ENCODE data around the gene METTL17.
"Not testable (repeated sequence)": the region's sequence is repeated elsewhere in the genome, so short reads cannot be mapped to it uniquely, and the experiment has no call there.

Gene METTL17, protein sequence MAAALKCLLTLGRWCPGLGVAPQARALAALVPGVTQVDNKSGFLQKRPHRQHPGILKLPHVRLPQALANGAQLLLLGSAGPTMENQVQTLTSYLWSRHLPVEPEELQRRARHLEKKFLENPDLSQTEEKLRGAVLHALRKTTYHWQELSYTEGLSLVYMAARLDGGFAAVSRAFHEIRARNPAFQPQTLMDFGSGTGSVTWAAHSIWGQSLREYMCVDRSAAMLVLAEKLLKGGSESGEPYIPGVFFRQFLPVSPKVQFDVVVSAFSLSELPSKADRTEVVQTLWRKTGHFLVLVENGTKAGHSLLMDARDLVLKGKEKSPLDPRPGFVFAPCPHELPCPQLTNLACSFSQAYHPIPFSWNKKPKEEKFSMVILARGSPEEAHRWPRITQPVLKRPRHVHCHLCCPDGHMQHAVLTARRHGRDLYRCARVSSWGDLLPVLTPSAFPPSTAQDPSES

DNA sequence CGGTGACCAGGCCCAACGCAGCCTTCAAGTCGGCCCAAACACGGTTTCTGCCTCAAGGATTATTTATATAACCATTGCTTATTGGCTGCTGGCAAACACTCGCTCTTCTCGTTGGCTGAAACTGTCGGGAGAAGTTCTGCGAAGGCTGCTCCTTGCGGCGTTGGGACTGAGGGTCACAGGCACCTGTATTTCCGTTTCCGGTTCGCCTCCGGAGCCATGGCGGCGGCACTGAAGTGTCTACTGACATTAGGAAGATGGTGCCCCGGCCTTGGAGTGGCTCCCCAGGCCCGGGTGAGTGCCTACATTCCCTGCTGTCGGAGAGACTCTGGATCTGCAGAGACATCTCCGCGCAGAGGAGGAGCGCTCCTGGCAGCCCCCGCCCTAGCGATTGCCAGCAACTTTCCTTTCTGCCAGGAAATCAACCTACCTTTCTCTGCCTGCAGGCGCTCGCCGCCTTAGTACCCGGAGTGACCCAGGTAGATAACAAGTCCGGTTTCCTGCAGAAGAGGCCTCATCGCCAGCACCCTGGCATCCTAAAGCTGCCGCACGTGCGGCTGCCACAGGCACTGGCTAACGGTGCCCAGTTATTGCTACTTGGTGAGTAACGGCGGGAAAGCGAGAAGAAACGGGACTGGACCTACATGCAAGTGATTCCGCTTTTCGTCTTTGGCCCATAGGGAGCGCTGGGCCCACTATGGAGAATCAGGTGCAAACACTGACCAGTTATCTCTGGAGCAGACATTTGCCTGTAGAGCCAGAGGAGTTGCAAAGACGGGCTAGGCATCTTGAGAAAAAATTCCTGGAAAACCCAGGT is at the start of gene METTL17:
METTL17 (plus strand) TSS at position 194 of the 814 bp plus-strand sequence; CDS start at position 217, 23 bp downstream.
- DNase-seq (ENCODE audit: low read depth) = peak; percentile 94

DNA sequence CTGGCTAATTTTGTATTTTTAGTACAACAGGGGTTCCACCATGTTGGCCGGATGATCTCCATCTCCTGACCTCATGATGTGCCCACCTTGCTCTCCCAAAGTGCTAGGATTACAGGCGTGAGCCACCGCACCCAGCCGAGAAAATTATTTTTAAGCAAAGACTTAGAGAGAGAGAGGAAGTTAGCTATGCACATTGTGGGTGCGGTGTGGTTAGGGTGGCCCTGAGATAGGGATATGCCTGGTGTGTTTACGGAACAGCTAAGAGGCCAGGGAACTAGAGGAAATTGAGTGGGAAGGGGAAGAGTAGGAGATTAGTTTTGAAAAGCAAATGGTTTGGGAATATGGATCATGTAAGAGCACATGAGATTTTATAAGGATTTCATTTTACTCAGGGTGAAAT is 44.6 kb upstream of the METTL17 start:
- DNase-seq (ENCODE audit: low read depth) = not testable (repeated sequence)

DNA sequence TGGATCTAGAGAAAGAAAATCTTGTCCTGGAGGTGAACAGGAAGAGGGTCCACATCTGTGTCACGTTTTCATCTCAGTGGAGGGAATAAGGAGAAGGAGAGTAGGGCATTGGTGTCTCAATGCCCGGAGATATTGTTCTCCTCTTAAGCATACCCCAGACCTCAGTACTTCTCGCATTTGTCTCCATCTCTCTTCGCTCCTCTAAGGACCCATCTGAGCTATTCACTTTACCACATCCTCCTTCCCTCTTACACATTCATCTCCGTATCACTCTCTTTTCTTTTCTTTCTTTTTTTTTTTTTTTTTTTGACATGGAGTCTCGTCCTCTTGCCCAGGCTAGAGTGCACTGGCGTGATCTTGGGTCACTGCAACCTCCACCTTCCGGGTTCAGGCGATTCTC is 43.1 kb upstream of the METTL17 start:
- not testable (repeated sequence) for DNase-seq (ENCODE audit: low read depth)

DNA sequence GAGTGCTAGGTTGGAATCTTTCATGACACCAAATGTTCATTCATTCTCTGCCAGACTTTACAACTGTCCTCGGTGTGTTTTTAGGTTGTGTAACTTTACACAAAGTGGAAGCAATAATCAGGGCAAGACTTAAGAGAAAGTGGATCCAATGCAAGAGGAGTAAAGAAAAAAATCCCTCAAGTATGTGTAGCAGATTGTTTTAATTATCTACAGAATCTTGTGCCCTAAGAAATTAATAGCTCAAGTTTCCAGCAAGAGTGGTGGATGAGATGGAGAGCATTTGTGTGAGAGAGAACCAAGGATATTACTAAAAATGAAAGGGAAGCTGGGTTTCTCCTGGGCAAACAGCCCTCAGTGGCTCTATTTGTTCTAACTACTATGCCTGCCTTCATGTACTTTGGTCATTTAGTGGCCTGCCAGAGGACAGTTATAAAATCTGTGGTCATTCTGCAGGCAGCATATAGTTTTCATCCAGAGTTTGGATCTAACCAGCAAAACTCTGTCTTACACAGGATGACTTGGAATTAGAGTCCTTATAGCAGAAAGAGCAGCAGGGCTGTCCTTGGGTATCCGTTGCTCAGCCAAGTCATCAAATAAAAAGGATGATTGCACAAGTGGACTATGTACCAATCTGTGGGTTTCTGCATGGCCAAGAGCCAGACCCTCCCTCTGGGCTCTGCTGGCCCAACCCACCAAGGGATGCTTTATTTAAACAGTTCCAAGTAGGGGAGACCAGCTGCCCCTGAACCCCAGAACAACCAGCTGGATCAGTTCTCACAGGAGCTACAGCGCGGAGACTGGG is 34.8 kb upstream of the METTL17 start, which contains the start of gene RNASE2:
RNASE2 (plus strand) TSS at position 752 of the 802 bp plus-strand sequence. CDS start 285 bp downstream, outside the sequence.
- DNase-seq (ENCODE audit: low read depth) = not testable (repeated sequence)

DNA sequence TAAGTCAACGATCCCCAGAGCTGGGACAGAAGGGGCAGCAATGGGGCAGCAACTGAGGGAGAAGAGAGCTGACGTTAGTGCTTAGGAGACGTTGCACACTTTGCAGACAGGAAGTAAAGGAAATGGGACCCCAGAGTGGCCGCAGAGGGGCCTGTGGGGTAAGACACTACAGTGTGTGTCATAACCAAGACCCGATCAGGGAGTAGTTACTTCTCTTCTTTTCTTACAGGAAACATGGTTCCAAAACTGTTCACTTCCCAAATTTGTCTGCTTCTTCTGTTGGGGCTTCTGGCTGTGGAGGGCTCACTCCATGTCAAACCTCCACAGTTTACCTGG is 34.3 kb upstream of the METTL17 start:
- DNase-seq (ENCODE audit: low read depth) = not testable (repeated sequence)

DNA sequence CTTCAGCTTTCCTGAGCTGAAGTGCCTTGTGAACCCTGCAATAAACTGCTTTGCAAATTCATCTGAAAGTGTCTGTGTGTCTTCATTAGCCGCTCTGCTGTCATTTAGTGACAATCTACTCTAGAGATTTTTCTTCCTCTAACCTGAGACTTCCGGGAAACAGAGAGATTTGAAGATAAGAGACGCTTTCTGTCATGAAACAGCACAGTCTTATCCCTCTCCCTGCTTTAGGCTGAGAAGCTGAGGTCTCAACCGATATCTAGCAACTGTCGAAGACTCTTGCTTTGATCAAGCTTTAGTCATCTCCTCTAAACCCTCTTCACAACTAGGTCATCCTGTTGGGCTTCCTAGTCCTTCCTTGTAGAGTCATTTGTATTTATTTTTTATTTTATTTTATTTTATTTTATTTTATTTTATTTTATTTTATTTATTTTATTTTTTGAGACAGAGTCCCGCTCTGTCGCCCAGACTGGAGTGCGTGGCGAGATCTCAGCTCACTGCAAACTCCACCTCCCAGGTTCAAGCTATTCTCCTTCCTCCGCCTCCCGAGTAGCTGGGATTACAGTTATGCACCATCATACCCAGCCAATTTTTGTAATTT is 33.3 kb upstream of the METTL17 start:
- DNase-seq (ENCODE audit: low read depth) = no peak

DNA sequence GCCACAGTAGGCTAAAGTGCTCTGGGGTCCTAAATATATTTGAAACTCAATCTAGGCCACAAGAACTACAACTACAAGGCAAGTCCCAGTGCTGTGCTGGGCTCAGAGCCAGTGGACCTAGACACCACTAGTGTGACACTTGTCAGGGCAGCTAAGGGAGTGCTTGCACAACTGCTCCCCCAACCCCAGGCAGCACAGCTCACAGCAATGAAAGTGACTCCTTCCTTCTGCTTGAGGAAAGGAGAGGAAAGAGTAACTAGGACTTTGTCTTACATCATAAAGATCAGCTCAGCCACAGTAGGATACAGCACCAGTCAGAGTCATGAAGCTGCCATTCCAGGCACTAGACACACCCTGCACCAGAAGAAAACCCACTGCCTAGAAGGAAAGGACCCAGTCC is 30.8 kb upstream of the METTL17 start:
- not testable (repeated sequence) for DNase-seq (ENCODE audit: low read depth)

DNA sequence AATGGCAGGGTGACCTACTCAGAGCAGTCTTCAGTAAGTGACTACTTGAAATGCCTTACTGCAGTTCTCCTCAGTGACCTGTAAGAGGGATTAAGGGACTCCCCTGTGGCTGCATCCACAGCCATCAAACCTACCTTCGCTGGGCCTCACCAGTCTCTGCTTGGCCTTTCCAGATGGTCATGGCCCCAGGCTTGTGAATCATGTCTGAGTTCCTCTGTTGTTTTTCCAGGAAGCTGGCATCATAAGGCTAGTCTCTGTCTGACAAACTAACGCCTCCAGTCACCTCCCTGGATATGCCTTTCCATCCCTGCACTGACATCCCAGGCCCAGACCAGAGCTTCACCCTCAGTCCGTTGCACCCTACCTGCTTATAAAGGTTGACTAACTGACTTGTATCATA is 20.4 kb upstream of the METTL17 start:
- no peak for DNase-seq (ENCODE audit: low read depth)

DNA sequence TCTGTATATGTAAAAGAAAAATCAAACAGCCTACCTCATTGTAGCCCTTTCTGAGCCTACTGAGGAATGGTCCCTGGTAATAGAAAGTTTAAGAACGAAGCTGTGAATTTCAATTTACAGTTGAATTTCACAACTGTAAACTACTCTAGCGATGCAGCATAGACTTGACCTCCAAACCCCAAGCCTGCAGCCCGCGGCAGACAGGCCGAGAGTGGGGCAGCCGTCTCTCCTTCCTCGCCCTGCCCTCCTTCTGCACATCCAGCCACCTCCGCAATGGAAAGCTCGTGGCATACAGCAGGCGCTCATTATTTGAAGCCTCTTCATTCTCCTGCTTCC is 19.2 kb upstream of the METTL17 start:
- DNase-seq (ENCODE audit: low read depth) = no peak

DNA sequence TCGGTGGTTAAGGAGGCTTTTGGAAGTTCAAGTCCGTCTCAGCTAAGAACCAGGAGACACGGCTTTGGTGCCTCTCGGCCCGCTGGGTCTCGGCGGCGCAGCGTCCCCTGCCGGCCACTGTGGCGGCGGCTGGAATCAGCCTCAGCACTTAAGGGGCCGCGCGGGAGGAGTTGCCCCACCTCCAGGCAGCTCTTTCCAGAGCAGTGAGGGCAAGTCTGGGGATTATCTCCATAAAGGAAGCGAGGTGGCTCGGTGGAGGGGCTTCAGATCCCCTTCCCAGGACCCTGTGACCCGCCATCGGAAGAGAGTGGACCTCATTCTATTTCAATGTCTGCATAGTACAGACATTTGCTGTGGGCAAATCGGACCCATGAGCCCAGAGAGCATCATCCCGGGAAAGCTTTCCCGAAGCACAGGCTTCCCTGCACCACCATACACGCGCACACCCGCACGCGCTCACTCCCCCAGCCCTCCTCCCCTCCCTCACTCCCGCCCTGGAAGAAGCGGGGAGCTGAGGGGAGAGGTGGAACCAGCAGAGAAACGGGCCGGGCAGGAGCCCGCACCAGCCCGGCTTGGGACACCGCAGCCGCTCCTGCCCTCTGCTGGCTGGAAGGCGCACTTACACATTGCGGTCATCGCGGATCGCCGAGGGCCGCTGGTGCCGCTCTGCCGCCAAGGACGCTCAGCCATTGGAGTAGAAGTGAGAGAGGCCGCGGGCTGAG is 18.6 kb upstream of the METTL17 start:
- DNase-seq (ENCODE audit: low read depth) = peak; percentile 68

DNA sequence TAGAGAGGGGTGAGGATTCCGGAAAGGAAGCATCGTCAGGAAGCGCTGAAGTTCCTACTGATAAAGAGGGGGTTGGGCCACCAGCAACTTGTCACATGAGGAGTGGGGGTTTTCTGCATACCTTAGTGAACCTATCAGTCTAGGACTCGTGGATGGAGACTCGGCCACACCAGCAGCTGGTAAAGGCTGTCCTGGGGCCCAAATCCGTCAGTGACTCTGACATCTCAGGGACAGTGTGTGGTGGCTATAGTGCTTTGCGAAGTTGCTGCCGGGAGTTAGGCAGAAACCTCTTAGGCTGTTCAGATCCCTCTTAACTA is 18.1 kb upstream of the METTL17 start:
- no peak for DNase-seq (ENCODE audit: low read depth)

DNA sequence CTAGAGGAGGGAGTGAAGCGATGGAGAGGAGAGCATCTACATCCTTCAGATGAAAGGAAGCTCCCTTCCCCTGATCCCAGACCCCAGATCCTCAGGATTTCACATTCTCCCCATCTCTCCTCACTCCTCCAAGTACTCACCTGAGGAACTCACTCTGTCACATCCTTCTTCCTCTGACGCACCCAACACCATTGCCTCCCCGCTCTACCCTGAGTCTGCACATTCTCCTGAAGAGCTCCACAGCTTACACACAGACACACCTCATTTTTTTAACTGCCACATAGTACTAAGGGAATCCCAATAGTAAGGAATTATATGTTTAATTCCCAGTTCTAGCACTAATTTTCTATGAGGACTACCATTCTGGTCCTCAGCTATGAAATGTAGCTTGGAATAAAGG is 16.3 kb upstream of the METTL17 start:
- DNase-seq (ENCODE audit: low read depth) = no peak

DNA sequence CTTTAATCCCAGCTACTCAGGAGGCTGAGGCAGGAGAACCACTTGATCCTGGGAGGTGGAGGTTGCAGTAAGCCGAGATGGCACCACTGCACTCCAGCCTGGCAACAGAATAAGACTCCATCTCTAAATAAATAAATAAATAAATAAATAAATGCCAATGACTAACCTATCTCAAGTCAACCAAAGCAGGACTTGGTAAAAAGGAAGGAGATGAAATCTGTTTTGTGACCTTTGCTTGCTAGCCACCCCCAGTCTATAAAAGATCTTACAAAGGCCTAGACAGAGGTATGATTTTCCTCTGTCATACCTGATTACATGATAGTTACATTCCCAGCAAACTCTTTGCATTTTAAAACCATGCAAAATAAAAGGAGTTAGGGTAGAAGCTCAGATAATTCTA is 13.5 kb upstream of the METTL17 start:
- DNase-seq (ENCODE audit: low read depth) = no peak

DNA sequence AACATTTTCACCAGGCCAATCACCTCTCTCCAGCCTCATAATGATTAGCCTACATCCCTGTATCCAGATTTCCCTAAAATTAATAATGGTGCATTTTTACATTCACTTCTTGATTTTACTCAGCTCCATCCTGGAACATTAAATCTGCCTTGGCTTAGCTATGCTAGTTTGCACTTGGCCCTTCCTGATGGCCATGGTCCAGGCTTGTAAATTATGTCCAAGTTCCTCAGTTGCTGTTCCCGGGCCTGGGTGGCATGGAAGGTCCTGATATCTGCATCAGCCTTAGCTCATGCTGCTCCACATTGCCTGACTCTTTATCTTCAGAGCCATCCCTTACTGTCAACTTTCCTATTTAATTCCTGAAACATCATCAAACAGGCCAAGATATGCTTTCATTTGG is 11.1 kb upstream of the METTL17 start:
- DNase-seq (ENCODE audit: low read depth) = no peak

DNA sequence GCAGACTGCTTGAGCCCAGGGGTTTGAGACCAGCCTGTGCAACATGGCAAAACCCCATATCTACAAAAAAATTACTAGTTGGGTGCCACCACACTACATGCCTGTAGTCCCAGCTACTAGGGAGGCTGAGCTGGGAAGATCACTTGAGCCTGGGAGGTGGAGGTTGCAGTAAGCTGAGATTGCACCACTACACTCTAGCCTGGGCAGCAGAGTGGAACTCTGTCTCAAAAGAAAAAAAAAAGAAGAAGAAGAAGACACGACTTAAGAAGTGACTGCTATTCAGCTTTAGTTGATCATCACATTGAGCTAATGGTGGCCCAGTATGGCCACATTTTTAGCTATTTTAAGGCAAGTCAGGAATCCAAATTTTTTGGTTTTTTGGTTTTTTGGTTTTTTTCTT is 8.9 kb upstream of the METTL17 start:
- no peak for DNase-seq (ENCODE audit: low read depth)

DNA sequence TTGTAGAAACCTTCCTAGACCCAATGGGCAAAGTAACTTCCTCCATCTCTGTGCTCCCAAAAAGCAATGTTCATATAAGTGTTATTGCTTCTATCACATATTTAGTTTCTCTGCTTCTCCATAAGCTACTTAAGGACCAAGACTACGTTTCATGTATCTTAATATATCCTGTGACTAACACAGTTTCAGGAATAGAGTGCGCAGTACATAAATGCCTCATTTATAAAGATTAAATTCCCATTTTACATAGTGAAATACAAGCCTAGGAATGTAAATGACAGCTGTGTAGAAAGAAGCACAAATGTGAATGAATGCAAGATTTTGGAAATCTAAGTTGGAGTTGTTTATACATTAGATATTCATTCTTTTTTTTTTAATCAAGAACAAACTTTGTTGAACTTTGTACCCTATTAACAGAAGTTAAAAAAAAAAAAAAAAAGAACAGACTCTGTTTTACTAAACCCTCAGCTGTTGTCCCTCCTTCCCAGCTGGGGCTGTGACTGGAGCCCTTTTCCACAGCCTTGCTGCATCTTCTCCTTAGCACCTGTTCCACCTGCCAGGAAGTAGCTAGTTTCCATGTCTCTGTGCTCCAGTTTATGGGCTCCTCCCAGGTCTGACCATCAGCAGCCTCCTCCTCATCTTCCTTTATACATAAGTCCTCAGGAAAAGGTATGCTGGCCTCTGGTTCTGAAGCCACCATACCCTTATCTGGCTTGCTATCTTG is 7.0 kb upstream of the METTL17 start:
- no peak for DNase-seq (ENCODE audit: low read depth)

DNA sequence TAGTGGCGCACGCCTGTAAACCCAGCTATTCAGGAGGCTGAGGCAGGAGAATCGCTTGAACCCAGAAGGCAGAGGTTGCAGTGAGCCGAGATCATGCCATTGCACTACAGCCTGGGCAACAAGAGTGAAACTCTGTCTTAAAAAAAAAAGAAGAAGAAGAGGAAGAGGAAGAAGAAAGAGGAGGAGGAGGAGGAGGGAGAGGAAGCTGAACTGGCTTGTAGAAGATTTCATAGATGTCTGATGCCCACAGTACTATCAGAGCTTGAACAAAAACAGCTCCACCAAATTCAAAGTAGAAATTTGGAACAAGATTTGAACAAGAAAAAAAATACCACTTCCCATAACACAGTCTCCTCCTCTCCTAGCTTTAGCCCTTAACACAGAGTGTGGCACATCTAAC is 4.1 kb upstream of the METTL17 start:
- DNase-seq (ENCODE audit: low read depth) = not testable (repeated sequence)

DNA sequence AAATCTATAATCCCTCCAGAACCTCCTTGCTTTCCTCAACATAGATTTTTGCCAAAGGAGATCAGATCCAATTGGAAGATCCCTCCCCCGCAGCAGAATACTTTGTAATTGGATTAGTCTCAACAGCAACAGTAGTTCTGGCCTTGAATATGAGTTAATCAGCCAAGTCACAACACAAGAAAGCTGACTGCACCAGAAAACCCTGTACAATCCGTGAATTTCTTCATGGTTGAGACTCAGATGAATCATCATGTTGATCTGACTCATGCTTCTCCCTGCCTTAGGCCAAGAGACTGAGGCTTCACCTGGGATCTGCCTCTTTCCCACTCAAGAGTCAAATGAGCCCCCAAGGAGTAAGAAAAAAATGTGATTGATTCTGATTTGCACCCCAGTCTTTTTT is 3.0 kb upstream of the METTL17 start:
- peak; percentile 79 for DNase-seq (ENCODE audit: low read depth)

DNA sequence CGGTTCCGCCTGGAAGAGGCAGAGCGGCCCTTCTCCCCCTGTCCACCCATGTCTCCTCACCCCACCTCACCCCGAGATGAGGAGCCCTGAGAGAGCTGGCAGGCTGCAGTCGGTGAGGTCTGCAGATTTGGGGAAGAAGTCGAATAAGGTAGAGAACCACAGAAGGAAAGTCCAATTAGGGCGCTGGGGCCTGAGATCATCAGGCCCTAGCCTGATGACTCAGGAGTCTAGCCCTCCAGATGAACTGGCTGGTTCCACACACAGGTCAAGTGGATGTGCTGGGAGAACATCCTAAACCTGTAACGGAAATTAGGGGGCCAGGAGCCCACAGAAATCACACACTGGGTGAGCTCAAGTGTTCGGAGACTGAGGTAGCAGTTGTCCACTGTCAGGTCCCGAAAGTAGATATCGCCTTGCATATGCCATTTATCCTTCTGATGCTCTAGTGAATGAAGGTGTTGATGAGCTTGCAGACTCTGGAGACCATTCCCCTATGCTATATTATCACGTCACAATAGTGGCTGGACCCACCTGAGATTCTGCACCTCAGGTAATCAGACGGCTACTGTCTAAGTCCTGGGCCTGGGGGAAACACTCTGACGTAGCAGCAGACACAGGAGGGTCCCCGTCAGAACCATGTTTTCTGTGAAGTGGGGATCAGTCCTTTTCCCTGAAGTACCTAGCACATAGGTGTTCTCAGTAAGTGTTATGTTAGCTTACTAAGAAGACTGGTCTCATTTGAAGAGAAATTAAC is 886 bp upstream of the METTL17 start:
- DNase-seq (ENCODE audit: low read depth) = no peak

DNA sequence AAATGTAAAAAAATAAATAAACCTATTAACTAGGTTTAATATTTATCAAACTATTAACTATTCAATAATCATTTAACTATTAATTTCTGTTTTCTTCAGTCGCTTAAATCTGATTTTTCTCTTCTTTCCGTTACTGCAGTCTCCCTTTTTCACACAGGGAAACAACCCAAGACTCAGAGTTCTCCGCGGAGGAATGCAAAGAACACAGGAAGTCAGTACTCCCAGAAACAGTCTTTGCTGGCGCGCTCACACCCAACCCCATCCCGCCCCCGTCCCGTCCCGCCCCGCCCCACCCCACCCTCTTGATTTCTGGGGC is 351 bp upstream of the METTL17 start:
- no peak for DNase-seq (ENCODE audit: low read depth)
